AG04450 (cell line): ENCODE measurements around the gene LMO4. TPM values are rescaled to one million over a fixed set of nuclear protein-coding genes. Genes with fewer than 3 reads are reported as not detected.

Experiments
- CTCF ChIA-PET: fragments of 300-600, 350-600 bp; formaldehyde crosslinking; extraction: SDS; loops from one replicate; lab custom pipeline; 2022; ENCODE audit warnings: antibody characterized with exemption, inconsistent platforms; lab: Charles Lee
- POLR2A ChIA-PET: fragments of 350-600 bp; formaldehyde crosslinking; extraction: SDS; loops from one replicate; lab custom pipeline; 2021; ENCODE audit warnings: antibody characterized with exemption, inconsistent platforms; lab: Yijun Ruan, JAX
- DNase-seq: peaks from one replicate; pipeline ENCODE4 v3.0.0-alpha.2; 2011; ENCODE audit warnings: low read depth, low spot score
- H3K27ac ChIP-seq: one replicate; pipeline ENCODE4 v1.5.1; 2012; ENCODE audit warnings: low read depth, low read length, control low read depth
- H3K27me3 ChIP-seq: one replicate; pipeline ENCODE4 v1.6.0; 2012; ENCODE audit warnings: low read length; ENCODE audit not compliant: control insufficient read depth, insufficient read depth
- H3K4me3 ChIP-seq: 2 replicates; pipeline ENCODE4 v1.5.1; 2011; ENCODE audit warnings: mild to moderate bottlenecking, low read depth, low read length, control low read depth
- H3K9me3 ChIP-seq: 2 replicates; pipeline ENCODE4 v1.5.1; 2012; ENCODE audit warnings: low read length; ENCODE audit not compliant: control insufficient read depth, insufficient read depth
- CTCF ChIP-seq: IDR thresholded peaks from 2 replicates; pipeline ENCODE4 v1.5.1; 2011; ENCODE audit warnings: low read depth, low read length, control low read depth, inconsistent platforms
- polyA plus RNA-seq: library from polyadenylated mRNA; depleted of rRNA; stranded (reverse); fragments of >200 nt; gene quantifications from 2 replicates; pipeline ENCODE4 v1.2.3, GENCODE V29; 2011

LMO4 gene
- polyA plus RNA-seq, 1 experiment, result 138 TPM

DNA sequence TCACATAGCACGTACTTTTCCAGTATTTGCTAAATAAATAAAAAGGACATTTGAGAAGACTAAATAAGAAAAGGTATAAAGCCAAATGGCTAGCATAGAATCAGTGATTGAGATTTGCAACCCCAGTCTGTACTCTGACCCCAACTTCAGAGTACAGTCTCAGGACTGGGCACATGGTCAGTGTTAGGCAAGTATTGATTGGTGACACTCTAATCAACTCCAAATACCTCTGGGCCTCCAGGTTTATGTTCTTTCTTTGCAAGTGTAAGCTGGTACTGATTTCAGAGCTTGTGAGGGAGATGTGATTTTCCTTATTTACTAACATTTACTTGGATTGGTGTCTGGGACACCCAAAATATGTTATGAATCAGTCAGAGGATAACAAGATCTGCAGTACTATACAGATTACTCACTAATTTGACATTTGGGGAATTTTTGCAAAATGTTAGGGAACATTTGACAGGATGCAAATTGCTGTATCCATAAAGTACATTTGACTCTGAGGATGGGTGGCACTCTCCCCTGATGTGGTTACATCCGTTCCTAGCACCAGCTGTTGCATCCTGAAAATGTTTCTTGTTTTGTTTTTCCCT lies 34.2 kb downstream of the LMO4 start:
- no peak overlapping the region for H3K4me3 ChIP-seq
- peaks cover 4% of the 10 kb centered on the region; the same call in 1 of the 2 replicates for H3K9me3 ChIP-seq
- peak; percentile 2 for DNase-seq
- POLR2A ChIA-PET, result interaction anchor here (0.6 kb wide), 1 partner anchor 606 kb away, joined by 5 read pairs; no protein-coding TSS in a partner anchor
- H3K27ac ChIP-seq, result no peak overlapping the region
- CTCF ChIA-PET, result interaction anchor here (0.6 kb wide), 1 partner anchor 1322 kb away, joined by 3 read pairs; no protein-coding TSS in a partner anchor
- H3K27me3 ChIP-seq, result no peaks in the 10 kb centered on the region
- no peak for TF ChIP-seq CTCF

DNA sequence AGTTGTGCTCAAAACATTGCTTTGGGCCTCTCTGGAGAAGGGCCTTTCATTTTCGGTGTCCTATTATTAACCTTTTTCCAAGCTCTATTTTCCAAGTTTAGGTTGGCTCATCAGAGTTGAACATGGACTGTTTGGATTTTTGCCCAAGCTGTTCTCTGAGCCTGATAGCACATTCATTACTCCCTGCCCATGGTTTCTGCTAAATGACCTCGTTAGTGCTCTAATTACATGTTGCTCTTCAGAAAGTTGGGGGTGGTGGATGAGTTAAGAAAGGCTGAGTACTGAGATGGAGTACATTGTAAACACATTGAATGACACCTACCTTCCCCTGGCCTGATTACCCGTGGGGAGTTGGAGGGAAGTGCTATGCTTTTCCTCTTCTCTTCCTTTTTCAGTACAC lies 38.9 kb downstream of the LMO4 start:
- no peak for DNase-seq
- no peaks in the 10 kb centered on the region for H3K27me3 ChIP-seq
- no peaks in the 10 kb centered on the region for H3K9me3 ChIP-seq
- no peak overlapping the region for H3K27ac ChIP-seq
- POLR2A ChIA-PET, result no interaction called here
- H3K4me3 ChIP-seq, result no peak overlapping the region
- CTCF ChIA-PET, result interaction anchor here (0.6 kb wide), 1 partner anchor 205 kb away, joined by 3 read pairs; no protein-coding TSS in a partner anchor
- no peak for TF ChIP-seq CTCF

- CTCF ChIA-PET, result no interaction called here
Observed at GRCh38 chr1:87368907-87369306, 40.2 kb downstream of the LMO4 start.

GRCh38 chr1:87369736-87370478 lies 41.2 kb downstream of the LMO4 start:
- DNase-seq, result no peak
- ChIA-PET POLR2A (no interaction called here), CTCF (no interaction called here)
- no peaks in the 10 kb centered on the region for H3K9me3 ChIP-seq
- no peak for TF ChIP-seq CTCF
- no peak overlapping the region for H3K4me3 ChIP-seq
- H3K27me3 ChIP-seq, result no peaks in the 10 kb centered on the region
- H3K27ac ChIP-seq, result no peak overlapping the region

More at GRCh38 chr1:87368907-87369306, 40.2 kb downstream of the LMO4 start:
- Histone ChIP-seq H3K4me3 (no peak overlapping the region), H3K27me3 (no peaks in the 10 kb centered on the region), H3K9me3 (no peaks in the 10 kb centered on the region), H3K27ac (no peak overlapping the region)
- POLR2A ChIA-PET, result no interaction called here
- no peak for TF ChIP-seq CTCF
- no peak for DNase-seq

GRCh38 chr1:87370544-87370943 lies 41.9 kb downstream of the LMO4 start:
- H3K4me3 ChIP-seq, result no peak overlapping the region
- no peak overlapping the region for H3K27ac ChIP-seq
- CTCF ChIA-PET, result no interaction called here
- POLR2A ChIA-PET, result no interaction called here
- no peaks in the 10 kb centered on the region for H3K9me3 ChIP-seq
- no peak for DNase-seq
- TF ChIP-seq CTCF, result no peak
- no peaks in the 10 kb centered on the region for H3K27me3 ChIP-seq
